ENCODE results near the gene NR1H2.
A peak's percentile ranks its signal among the peaks of the same experiment; 100 is the strongest.

NR1H2 gene

GRCh38 chr19:50428772-50429463 lies 52.7 kb downstream of the NR1H2 start:
- no peak for TF ChIP-seq POLR2A (IDR thresholded peaks at IDR 0.05; ENCODE audit: low read depth, low read length)
- TF ChIP-seq POLR2AphosphoS5 (IDR thresholded peaks at IDR 0.05; ENCODE audit: low read depth, low read length): no peak
- TF ChIP-seq POU2F2 (IDR thresholded peaks at IDR 0.05; ENCODE audit: low read depth, low read length): no peak
- no peak for TF ChIP-seq TAF1 (IDR thresholded peaks at IDR 0.05; ENCODE audit: low read depth, low read length)
- no peak for TF ChIP-seq SPI1 (IDR thresholded peaks at IDR 0.05; ENCODE audit: low read depth, low read length)
- no peak for TF ChIP-seq PAX5 (IDR thresholded peaks at IDR 0.05; ENCODE audit: insufficient read depth, low read length, severe bottlenecking)
- DNase-seq (ENCODE audit: insufficient read length, low spot score): no peak
- no peak for FAIRE-seq

- FAIRE-seq (peak; percentile 26), DNase-seq (ENCODE audit: insufficient read length, low spot score) (no peak)
- TF ChIP-seq POLR2AphosphoS5 (IDR thresholded peaks at IDR 0.05; ENCODE audit: low read depth, low read length) (no peak), POLR2A (IDR thresholded peaks at IDR 0.05; ENCODE audit: low read depth, low read length) (peak; percentile 18; the same call in 1 of the 2 replicates)
These were observed 54.7 kb downstream of the NR1H2 start for GRCh38 chr19:50430888-50431342.

- FAIRE-seq: peak; percentile 97
These were observed 55.3 kb downstream of the NR1H2 start for GRCh38 chr19:50431343-50432220.

GRCh38 chr19:50432221-50433028 lies 56.2 kb downstream of the NR1H2 start, which contains the start of gene MYBPC2:
Gene MYBPC2 (plus strand): TSS chr19:50432892. CDS start chr19:50432954, 62 bp downstream.
- no peak for FAIRE-seq
- no peak for DNase-seq (ENCODE audit: insufficient read length, low spot score)
- no peak for TF ChIP-seq TAF1 (IDR thresholded peaks at IDR 0.05; ENCODE audit: low read depth, low read length)
- no peak for TF ChIP-seq PAX5 (IDR thresholded peaks at IDR 0.05; ENCODE audit: insufficient read depth, low read length, severe bottlenecking)
- no peak for TF ChIP-seq POLR2A (IDR thresholded peaks at IDR 0.05; ENCODE audit: low read depth, low read length)

More at GRCh38 chr19:50431343-50432220, 55.3 kb downstream of the NR1H2 start:
- peak; percentile 76 for DNase-seq (ENCODE audit: insufficient read length, low spot score)
- TF ChIP-seq POU2F2 (IDR thresholded peaks at IDR 0.05; ENCODE audit: low read depth, low read length) (no peak), SPI1 (IDR thresholded peaks at IDR 0.05; ENCODE audit: low read depth, low read length) (no peak), POLR2AphosphoS5 (IDR thresholded peaks at IDR 0.05; ENCODE audit: low read depth, low read length) (no peak; the same call in 1 of the 2 replicates), PAX5 (IDR thresholded peaks at IDR 0.05; ENCODE audit: insufficient read depth, low read length, severe bottlenecking) (no peak), POLR2A (IDR thresholded peaks at IDR 0.05; ENCODE audit: low read depth, low read length) (peak; percentile 59; the same call in 1 of the 2 replicates)

All from GM12891 (cell line).